ENCODE data around the gene OGFR.

DNA sequence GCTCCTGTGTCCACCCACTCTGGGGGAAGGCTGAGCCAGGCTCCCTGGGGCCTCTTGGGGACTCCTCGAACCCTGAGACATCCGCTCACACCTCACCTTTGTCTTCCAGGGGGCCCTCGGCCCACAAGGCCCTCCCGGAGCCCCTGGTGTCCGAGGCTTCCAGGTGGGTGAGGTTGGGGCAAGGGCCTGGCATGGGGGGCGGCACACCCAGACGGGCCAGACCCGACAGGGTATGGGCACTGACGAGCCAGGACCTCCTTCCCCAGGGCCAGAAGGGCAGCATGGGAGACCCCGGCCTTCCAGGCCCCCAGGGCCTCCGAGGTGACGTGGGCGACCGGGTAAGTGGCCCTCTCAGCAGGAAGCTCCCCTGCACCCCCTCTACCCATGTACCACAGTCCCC is 25.6 kb downstream of the OGFR start:
- TF ChIP-seq, protein P1, sequence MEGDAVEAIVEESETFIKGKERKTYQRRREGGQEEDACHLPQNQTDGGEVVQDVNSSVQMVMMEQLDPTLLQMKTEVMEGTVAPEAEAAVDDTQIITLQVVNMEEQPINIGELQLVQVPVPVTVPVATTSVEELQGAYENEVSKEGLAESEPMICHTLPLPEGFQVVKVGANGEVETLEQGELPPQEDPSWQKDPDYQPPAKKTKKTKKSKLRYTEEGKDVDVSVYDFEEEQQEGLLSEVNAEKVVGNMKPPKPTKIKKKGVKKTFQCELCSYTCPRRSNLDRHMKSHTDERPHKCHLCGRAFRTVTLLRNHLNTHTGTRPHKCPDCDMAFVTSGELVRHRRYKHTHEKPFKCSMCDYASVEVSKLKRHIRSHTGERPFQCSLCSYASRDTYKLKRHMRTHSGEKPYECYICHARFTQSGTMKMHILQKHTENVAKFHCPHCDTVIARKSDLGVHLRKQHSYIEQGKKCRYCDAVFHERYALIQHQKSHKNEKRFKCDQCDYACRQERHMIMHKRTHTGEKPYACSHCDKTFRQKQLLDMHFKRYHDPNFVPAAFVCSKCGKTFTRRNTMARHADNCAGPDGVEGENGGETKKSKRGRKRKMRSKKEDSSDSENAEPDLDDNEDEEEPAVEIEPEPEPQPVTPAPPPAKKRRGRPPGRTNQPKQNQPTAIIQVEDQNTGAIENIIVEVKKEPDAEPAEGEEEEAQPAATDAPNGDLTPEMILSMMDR (IDR thresholded peaks at IDR 0.05; ENCODE audit: insufficient read depth, low read length, poor library complexity, severe bottlenecking): no peak
- TF ChIP-seq EZH2phosphoT487 (conservative IDR thresholded peaks at IDR 0.05; ENCODE audit: low read length): no peak

Measured in SU-DHL-6 (cell line).